Left ventricle myocardium superior (tissue), 1 donor: ENCODE results near the gene ANKRD16. TPM values are rescaled to one million over a fixed set of nuclear protein-coding genes. Genes with fewer than 3 reads are reported as not detected.

Source experiments
- ATAC-seq: fragments of 200-7000 bp; cut with Tn5 transposase; one replicate; pipeline ENCODE4 v1.9.1; 2020; ENCODE audit warnings: mild to moderate bottlenecking, moderate library complexity
- DNase-seq: peaks from one replicate; pipeline ENCODE4 v3.0.0-alpha.2; 2020
- intact Hi-C: fragments of 100-400 bp; cut with micrococcal nuclease; formaldehyde crosslinking; loops from one replicate; pipeline ENCODE4 v1.11.0; 2022
- total RNA-seq: library from RNA; stranded (reverse); fragmentation: NEBNext Ultra II Directional; extraction: Animal tissue kit (Norgen Biotek cat#: 25700); gene quantifications from one replicate; pipeline ENCODE4 v1.2.1, GENCODE V29; 2021
- donor health status: DM: no; HTN: yes; CAD: no; lungs with severe emphysema.

ANKRD16 gene
- total RNA-seq, 1 donor from 2014 or later, result 3.8 TPM

DNA sequence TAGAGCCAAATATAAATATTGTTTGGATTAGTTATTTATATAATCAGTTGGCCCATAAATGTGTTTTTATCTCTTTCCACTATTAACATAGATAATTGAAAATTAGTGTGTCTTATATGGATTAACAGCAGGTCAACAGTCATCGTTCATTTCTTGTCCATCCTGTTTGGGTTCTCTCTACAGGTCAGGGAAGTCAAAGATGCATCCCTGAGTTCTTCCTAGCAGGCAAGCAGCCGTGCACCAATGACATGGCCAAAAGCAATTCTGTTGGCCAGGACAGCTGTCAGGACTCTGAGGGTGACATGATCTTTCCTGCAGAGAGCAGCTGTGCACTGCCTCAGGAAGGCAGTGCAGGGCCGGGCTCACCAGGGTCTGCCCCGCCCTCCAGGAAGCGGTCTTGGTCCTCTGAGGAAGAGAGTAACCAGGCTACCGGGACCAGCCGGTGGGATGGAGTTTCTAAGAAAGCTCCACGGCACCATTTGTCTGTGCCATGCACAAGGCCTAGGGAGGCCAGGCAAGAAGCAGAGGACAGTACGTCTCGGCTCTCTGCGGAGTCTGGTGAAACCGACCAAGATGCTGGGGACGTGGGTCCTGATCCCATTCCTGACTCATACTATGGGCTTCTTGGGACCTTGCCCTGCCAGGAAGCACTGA, 16.3 kb upstream of the ANKRD16 start:
- ATAC-seq (peak; percentile 88), DNase-seq (peak; percentile 71)
- intact Hi-C loops, result no loop called here

DNA sequence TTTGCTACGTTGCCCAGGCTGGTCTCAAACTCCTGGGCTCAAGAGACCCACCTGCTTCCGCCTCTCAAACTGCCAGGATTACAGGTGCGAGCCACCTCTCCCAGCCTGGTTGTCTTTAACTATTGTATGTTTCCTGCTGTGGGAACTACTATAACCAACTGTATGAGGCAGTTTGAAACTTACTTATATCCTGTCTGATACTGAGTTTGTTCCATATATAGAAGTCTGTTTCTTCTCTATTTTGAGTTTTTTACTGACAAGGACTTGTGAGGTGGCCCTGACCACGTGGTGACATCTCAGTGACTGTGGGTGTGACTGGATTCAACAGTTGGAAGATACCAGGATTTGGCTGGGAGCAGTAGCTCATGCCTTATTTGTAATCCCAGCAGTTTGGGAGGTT, 14.5 kb upstream of the ANKRD16 start:
- intact Hi-C loops, result no loop called here
- ATAC-seq, result peak; percentile 63

DNA sequence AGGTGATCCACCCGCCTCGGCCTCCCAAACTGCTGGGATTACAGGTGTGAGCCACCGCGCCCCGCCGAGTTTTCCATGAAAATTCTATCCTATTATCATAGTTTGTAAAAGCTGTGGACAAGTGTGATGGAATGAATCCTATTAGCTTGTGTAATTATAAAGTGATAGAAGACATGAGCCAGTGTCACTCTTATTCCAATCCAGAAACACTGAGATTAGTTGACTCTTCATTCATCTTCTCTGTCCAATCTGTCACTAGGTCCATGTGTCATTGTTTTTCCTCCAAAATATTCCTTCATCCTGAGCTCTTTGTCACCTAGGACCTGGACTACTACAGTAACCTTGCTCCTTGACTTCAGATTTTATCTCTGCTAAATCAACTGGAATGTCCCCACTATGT, 13.9 kb upstream of the ANKRD16 start:
- ATAC-seq (no peak), DNase-seq (no peak)
- intact Hi-C loops, result no loop called here

More for the DNA sequence above, 14.5 kb upstream of the ANKRD16 start:
- no peak for DNase-seq

DNA sequence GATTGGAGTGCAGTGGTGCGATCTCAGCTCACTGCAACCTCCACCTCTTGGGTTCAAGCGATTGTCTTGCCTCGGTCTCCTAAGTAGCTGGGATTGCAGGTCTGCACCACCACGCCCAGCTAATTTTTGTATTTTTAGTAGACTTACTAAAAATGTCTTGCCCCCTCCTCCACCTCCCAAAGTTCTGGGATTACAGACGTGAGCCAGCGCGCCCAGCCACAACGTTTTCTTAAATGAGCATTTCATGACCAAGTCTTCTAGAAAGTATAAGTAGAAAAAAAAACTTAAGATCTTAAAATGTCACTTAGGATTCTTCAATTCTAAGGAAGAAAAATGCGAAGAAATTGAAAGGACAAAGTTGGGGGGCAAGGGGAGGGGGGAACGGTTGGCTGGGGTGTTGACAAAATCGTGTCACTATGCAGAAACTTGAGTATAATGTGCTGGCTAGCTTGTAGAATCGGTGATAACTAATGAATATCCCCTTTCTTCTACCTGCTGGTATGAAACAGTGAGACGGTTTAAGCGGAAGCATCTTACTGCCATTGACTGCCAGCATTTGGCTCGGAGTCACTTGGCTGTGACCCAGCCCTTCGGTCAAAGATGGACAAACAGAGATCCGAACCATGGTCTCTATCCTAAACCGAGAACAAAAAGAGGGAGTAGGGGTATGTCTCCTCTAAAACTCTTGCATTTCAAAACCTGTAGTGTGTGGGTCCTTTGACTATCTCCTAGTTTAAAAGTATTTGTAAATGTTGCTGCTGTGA, 13.0 kb upstream of the ANKRD16 start:
- intact Hi-C loops, result no loop called here
- peak; percentile 24 for ATAC-seq
- DNase-seq, result peak; percentile 62

DNA sequence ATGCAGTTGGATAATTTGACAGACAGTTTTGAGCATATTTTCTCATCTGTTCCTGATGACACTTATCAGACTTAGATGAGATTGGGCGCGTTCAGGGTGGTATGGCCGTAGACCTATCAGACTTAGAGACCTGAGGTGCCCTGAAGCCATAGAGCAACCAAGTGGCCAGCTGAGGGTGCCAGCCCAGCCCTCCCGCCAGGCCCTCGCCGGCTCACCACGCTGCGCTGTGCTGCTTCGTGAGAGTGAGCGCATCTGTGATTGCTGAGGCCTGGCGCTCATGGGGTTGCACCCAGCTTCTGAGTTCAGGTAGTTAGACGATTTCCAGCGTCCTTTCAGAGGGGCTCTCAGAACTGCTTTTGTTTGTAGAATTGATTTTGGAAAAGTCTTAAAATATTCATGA, 10.6 kb upstream of the ANKRD16 start:
- ATAC-seq, result no peak
- DNase-seq, result no peak
- intact Hi-C loops, result no loop called here

DNA sequence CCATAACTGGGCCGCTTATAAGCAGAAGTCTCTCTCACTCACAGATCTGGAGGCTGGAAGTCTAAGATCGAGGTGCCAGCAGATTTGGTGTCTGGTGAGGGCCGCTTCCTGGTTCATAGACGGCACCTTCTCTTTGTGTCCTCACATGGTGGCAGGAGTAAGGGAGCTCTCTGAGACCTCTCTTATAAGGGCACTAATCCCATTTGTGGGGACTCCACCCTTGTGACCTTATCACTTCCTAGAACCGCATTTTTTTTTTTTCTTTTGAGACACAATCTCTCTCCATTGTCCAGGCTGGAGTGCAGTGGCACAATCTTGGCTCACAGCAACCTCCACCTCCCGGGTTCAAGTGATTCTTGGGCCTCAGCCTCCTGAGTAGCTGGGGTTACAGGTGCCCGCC, 8.5 kb upstream of the ANKRD16 start:
- ATAC-seq, result no peak
- intact Hi-C loops, result no loop called here
- no peak for DNase-seq

DNA sequence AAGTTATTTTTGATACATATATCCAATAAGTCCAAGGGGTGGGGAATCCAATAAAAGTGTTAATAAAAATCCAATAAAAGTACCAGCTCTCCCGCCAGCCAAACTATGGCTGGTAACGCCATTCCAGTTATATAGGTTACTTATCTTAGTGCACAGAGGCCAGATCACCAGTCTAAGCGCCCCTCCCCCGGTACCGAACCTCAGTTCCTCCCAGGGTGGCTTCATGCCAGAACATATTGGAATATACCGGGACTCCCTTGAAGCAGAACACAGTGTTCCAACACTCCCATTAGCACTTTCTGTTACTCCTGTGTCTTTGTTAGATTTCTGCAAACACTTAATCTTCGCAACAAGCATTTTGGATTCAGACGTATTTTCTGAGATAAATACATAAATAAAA, 7.8 kb upstream of the ANKRD16 start:
- DNase-seq (no peak), ATAC-seq (peak; percentile 20)
- intact Hi-C loops, result no loop called here

DNA sequence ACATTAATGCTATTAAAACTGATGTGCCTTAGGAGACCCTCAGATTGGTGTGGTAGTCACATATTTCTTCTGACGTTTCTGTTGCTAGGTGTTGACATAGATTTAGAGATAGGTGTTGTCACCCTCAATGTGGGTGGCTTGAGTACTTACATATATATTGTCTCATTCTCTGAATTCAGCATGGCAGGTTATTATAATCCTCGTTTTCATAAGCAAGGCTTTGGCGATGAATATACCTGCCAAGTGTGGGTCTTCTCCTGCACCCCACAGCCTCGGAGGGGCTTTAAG, 7.3 kb upstream of the ANKRD16 start:
- ATAC-seq, result no peak
- intact Hi-C loops, result no loop called here
- no peak for DNase-seq

DNA sequence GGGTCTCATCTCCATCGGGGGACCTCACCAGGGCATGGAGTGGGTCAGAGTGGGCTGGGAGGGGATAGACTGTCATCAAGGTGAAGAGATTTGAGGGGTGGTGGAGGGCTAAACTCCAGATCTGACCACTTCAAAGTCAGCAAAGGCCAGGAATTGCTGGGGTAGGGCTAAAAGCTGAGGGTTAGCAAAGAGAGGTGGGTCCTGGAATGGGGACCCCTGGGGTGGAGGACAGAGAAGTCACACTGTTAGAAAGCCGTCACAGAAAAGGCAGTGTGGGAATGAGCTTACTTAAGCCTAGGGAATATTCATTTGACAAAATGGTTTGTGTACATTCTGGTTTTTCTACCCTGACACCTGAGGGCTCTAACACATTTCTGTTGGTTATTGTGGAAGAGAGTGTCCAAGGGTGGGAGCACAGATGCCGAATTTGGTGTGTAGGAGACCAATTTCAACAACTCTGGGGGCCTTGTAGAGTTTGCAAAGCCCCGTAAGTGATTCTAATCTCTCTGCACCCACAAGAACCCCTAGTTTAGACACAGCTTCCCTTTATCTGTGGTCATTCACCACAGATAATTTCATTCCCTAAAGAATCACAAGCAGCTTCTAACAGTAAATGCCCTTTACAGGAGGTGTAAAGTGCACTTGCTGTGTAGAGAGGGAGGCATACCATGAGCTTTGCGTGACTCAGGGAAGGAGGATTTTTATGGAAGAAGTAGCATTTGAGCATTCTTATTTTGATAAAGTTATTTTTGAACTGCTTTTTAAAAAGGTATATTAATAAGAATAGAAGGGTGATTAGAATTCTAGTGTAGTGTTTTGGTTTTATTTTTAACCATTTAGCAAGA, 6.7 kb upstream of the ANKRD16 start:
- no peak for DNase-seq
- no peak for ATAC-seq
- intact Hi-C loops, result no loop called here

DNA sequence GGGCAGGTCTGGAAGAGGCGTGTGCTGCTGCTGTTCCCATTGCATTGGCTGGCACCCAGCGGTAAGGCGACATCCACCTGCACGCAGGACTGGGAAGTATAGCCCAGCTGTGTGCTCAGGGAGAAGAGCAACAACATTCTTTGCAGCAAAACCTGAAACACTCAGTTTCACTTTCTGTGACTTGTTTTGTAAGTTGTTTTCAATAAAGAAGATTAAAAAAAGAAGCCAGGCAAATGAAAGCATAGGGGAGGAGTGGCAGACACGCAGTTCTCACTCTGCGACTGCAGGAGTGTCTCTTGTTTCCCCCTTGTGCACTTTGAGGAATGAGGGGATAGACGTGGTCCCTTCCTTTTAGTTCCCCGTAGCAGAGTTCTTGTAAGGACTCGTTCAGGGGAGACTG, 6.1 kb upstream of the ANKRD16 start:
- DNase-seq, result no peak
- intact Hi-C loops, result no loop called here
- ATAC-seq, result no peak

DNA sequence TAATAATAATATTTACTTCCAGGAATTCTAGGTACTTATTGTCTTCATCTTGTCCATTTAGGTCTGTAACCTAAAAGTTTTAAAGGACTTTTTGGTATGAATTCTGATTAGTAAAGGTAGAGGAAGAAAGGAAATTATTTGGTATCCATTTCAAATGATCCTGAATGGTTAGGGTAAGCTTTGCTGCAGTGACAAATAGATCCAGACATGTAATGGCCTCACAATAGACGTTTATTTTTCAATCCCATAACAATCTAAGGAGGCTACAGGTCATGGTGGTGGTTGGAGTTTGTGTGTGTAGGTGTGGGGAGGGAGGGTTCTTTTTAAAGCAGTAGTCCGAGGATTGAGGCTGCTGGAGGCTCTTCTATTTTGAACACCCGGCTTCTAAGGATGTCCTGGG, 5.7 kb upstream of the ANKRD16 start:
- intact Hi-C loops, result no loop called here
- no peak for DNase-seq
- ATAC-seq, result no peak

DNA sequence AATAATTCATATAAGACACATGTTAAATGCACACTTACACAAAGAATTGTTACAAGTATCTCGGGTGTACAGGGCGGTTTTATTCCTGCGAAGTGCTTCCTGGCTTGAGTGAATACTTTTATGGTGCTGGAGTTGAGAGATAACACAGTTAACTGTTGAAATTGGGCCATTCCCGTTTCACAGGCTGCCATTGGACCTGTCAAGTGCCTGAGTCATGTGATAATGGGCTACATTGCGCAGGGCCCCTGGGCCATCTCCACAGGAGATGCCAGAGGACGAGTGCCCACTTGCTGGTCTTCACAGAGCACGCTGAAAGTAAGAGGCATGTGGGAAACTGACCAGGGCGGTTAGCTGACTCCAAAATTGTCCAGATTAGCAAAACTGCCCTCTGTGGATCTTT, 5.2 kb upstream of the ANKRD16 start:
- DNase-seq (peak; percentile 76), ATAC-seq (peak; percentile 65)
- intact Hi-C loops, result no loop called here

DNA sequence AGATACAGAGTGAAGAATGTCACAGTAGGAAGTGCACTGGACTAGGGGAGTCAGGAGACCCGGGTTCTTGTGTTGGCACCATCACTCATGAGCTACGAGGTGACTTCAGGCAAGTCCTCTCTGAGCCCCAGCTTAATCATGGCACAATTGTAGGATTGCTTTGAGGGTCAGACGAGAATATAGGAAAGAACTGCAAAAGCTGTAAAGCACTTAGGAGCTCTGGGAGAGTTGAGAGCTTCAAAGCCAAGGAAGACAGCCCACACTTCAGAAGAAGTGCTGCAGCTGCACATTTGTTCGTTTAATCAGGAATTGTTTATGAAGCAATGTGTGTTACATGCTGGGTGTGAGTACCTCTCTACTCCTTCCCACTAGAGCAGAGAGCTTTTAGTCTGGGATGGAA, 4.7 kb upstream of the ANKRD16 start:
- intact Hi-C loops, result no loop called here
- ATAC-seq, result no peak

DNA sequence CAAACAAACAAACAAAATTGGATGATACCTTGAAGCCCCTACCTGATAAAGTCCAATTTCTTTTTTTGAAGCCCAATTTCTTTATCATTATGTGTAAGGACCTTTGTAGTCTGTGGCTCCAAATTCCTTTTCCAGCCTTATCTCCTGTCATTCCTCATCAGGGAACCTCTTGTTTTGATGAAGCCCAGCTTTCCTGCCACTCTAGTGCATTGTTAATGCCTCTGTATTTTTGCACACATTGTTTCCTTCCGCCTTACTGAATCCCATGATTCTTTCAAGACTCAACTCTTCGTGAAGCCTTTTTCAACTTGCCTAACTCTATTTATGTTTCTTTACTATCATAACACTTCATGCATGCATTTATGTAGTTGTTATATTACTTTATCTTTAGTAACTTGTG, 3.6 kb upstream of the ANKRD16 start:
- DNase-seq (no peak), ATAC-seq (no peak)
- intact Hi-C loops, result no loop called here

More for the DNA sequence above, 4.7 kb upstream of the ANKRD16 start:
- DNase-seq, result no peak

DNA sequence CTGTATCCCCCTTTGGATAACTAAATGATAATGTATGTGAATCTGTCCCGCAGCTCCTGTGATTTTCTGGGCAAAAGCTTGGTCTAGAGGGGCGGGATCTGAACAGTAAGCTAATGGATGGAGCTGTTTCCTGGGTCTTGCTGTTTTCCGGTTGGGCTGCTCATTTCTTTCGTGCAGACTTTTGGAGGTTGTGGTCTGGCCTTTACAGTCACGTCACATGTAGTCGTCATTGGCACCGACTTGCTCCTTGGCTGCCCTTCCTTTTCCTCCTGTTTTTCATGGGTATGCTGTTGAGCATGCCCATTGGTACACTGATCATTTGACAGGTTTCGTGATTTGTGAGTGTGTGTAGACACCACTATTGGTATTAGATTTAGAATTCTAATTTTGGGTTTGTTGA, 2.3 kb upstream of the ANKRD16 start:
- no peak for ATAC-seq
- intact Hi-C loops, result no loop called here
- no peak for DNase-seq

DNA sequence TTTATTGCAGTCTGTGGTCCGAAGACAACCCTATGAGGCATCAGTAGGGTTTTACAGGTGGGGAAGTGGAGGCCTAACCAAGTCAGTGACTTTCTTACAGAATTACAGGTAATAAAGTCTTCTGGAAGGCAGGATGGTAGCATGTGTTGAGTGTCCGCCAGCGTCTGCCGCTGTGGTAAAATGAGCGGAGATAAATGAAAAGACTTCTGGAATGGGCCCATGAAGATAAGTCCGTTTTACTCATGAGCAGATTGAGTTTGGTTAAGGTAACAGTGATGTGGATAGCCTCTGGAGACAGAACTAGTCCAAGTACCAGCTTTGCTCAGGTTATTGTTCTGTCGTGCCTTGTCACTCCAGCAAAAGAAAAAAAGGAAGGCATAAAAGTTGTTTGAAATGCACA, 1.3 kb upstream of the ANKRD16 start:
- ATAC-seq, result no peak
- intact Hi-C loops, result no loop called here
- DNase-seq, result no peak

DNA sequence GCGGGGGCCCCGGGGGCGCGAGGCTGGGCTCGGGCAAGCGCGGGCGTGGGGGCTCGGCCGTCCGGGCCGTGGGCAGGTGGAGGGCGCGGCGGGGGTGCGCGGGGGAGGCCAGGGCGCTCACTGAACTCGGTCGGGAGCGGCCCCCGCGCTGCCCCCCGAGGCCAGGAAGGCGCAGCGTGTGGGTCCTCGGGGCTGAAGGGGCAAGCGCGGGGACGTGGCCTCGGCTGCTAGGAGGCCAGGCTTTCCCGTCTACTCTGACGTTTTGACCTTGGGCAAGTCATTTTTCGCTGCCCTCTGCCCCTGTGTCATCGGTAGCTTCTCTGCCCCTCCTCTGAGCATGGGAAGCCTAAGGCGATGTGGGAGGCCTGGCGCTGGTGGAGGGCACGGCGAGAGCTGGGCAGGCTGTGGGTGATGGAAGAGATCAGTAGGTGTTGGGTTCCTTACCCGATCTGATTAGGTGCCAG, 791 bp upstream of the ANKRD16 start:
- DNase-seq, result no peak
- ATAC-seq, result no peak
- intact Hi-C loops, result no loop called here

DNA sequence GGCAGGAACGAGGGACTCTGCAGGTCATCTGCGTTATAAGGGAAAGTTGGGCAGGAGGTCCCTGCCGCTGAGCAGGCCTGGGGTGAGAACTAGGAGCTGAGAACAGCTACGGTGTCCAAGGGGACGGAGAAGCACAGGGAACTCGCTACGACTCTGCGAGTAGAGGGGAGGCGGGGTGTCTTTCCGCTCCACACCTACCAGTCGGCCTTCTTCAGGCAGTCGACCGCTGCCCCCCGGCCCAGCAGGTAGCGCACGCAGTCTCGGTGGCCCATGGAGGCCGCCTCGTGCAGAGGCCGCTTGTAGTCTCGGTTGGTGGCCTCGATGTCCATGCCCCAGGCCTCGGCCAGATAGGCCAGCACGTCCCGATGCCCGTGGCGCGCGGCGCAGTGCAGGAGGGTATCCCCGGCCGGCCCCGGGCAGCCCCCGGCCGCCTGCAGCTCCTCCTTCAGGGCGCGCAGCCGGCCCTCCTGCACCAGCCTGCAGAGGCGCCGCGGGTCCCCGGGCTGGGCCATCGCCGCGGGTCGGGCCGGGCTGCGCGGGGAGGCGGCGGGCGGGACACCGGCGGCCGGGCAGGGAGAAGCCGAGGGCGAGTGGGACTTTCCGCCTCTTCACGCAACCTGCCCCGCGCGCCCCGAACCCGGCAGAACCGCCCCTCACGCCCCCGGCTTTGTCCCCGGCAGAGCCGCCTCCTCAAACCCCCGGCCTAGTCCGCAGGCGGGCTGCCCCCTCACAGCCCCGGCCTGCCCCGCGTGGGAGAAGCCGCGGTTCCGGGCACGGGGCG, 660 bp downstream of the ANKRD16 start:
- peak; percentile 42 for ATAC-seq
- peak; percentile 61 for DNase-seq
- intact Hi-C loops, result no loop called here

DNA sequence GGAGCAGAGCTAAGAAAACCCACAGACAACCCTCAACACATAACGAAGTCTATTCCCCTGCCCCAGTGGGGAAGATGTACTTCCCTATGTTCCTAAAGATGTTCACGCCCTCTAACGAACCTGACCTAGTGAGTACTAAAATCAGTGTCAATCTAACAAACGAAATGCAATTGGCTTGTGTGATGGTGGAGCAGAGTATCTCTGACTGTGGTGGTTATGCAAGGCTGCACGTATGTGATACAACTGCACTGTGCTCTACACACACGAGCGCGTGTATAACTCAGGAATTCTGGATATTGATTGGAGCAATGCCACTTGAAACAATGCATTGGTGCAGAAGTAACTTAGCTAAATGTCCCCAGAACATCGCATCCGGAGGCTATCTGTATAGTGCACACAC, 1.3 kb downstream of the ANKRD16 start:
- no peak for ATAC-seq
- no peak for DNase-seq
- intact Hi-C loops, result no loop called here

DNA sequence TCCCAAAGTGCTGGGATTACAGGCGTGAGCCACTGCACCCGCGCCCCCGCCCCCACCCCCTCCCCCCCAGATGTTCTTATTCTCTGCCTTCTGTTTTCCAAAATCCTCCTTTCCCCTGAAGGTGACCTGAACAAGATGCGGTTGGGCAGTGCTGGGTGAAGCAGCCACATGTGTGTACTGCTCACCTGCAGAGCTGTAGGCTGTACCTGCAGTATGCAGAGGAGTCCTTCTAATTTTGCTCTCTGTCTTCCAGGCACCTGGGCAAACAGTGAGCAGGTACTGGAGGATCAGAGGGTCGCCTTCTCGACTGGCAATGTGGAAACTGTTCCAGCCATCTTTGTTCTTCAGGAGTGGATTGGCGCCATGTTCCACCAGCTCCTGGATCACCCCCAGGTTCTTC, 2.1 kb downstream of the ANKRD16 start:
- ATAC-seq (no peak), DNase-seq (no peak)
- intact Hi-C loops, result no loop called here
